SH-SY5Y (cell line): ENCODE measurements around the gene MEF2A.

Experiments used
- GATA2 ChIP-seq: IDR thresholded peaks from 2 replicates; pipeline ENCODE4 v1.6.1; 2011; ENCODE audit warnings: mild to moderate bottlenecking, low read depth, low read length
- GATA3 ChIP-seq: IDR thresholded peaks from 2 replicates; pipeline ENCODE4 v1.6.1; 2011; ENCODE audit warnings: low read depth, mild to moderate bottlenecking, low read length, moderate library complexity

- TF ChIP-seq GATA2 (no peak), GATA3 (no peak)
Measured at GRCh38 chr15:99630607-99631131, 64.9 kb downstream of the MEF2A start.
